Inflammatory macrophage treated with lipopolysaccharide for 1 hour (primary cell): ENCODE results near the gene LCORL.
A peak's percentile ranks its signal among the peaks of the same experiment; 100 is the strongest.
"Not testable (repeated sequence)": the region's sequence is repeated elsewhere in the genome, so short reads cannot be mapped to it uniquely, and the experiment has no call there.

Experiments used
- DNase-seq, 2 donors: peaks; one replicate each; pipeline ENCODE4 v3.0.0-alpha.2; 2020 to 2022

Gene LCORL

GRCh38 chr4:17924189-17924588 is 97.4 kb downstream of the LCORL start:
- DNase-seq, result no peak

GRCh38 chr4:17921451-17921850 is 100.1 kb downstream of the LCORL start:
- no peak for DNase-seq

- DNase-seq, result no peak
Measured at GRCh38 chr4:17920681-17921080, 100.9 kb downstream of the LCORL start.

GRCh38 chr4:17915439-17915838 is 106.1 kb downstream of the LCORL start:
- DNase-seq, result peak; percentile 9 to 39

- no peak for DNase-seq
Measured at GRCh38 chr4:17912011-17912410, 109.5 kb downstream of the LCORL start.

- DNase-seq, result no peak
Measured at GRCh38 chr4:17911608-17912007, 109.9 kb downstream of the LCORL start.

GRCh38 chr4:17898553-17899055 is 123.0 kb downstream of the LCORL start:
- no peak for DNase-seq

GRCh38 chr4:17895481-17895880 is 126.1 kb downstream of the LCORL start:
- no peak for DNase-seq

- no peak for DNase-seq
Measured at GRCh38 chr4:17894421-17894820, 127.1 kb downstream of the LCORL start.

- no peak for DNase-seq
Measured at GRCh38 chr4:17889692-17890091, 131.9 kb downstream of the LCORL start.

- DNase-seq, result no peak
Measured at GRCh38 chr4:17884511-17884910, 137.0 kb downstream of the LCORL start.

GRCh38 chr4:17884063-17884462 is 137.5 kb downstream of the LCORL start:
- no peak for DNase-seq

- DNase-seq, result no peak
Measured at GRCh38 chr4:17877661-17878060, 143.9 kb downstream of the LCORL start.

GRCh38 chr4:17876943-17877342 is 144.6 kb downstream of the LCORL start:
- DNase-seq, result no peak

- DNase-seq, result no peak
Measured at GRCh38 chr4:17875402-17876070, 146.0 kb downstream of the LCORL start.

- no peak for DNase-seq
Measured at GRCh38 chr4:17869327-17869726, 152.2 kb downstream of the LCORL start.

- DNase-seq, result no peak
Measured at GRCh38 chr4:17867276-17867675, 154.3 kb downstream of the LCORL start.

- DNase-seq, result no peak
Measured at GRCh38 chr4:17866810-17867209, 154.7 kb downstream of the LCORL start.

- no peak for DNase-seq
Measured at GRCh38 chr4:17865866-17866363, 155.6 kb downstream of the LCORL start.

- not testable (repeated sequence) for DNase-seq
Measured at GRCh38 chr4:17861906-17862305, 159.6 kb downstream of the LCORL start.

- DNase-seq, result no peak
Measured at GRCh38 chr4:17859793-17860406, 161.7 kb downstream of the LCORL start.

- DNase-seq, result no peak
Measured at GRCh38 chr4:17854036-17854435, 167.5 kb downstream of the LCORL start.

- no peak for DNase-seq
Measured at GRCh38 chr4:17851959-17852358, 169.6 kb downstream of the LCORL start.

GRCh38 chr4:17850295-17850694 is 171.3 kb downstream of the LCORL start:
- not testable (repeated sequence) for DNase-seq
